Body of pancreas (tissue), 4 donors: Measurements from ENCODE around the gene TTYH1. TPM values are rescaled to one million over a fixed set of nuclear protein-coding genes. Genes with fewer than 3 reads are reported as not detected.
"Not testable (repeated sequence)": the region's sequence is repeated elsewhere in the genome, so short reads cannot be mapped to it uniquely, and the experiment has no call there.

ENCODE experiments used
- ATAC-seq: fragments of 150-250 bp; one replicate; pipeline ENCODE4 v1.9.1; 2016
- DNase-seq, 4 donors: peaks; one replicate each; pipeline ENCODE4 v3.0.0-alpha.2; 2019
- H3K27ac ChIP-seq, 4 donors: fragments of 200-600 bp; sonication (generic); 1 replicate in 3 of 4; 2 replicates in 1 of 4; pipeline versions ENCODE4 v1.5.1 to v1.6.1; 2016 to 2019; ENCODE audit warnings: mild to moderate bottlenecking in 1 of 4, mixed read lengths in 1 of 4, moderate library complexity in 1 of 4
- H3K27me3 ChIP-seq, 2 donors: fragments of 200-600 bp; sonication (generic); one replicate each; pipeline ENCODE4 v1.6.0; 2016; ENCODE audit warnings: mild to moderate bottlenecking in 1 of 2
- H3K36me3 ChIP-seq, 2 donors: fragments of 200-600 bp; sonication (generic); replicated peaks in 1 of 2; 2 replicates each; pipeline ENCODE4 v1.5.1; 2016; ENCODE audit warnings: low read depth in 2 of 2; ENCODE audit not compliant: insufficient read depth in 1 of 2
- H3K4me1 ChIP-seq: fragments of 200-600 bp; sonication (generic); one replicate; pipeline ENCODE4 v1.6.0; 2016
- H3K4me3 ChIP-seq, 2 donors: fragments of 200-600 bp; sonication (generic); 1 replicate in 1 of 2; 2 replicates in 1 of 2; pipeline ENCODE4 v1.5.1; 2016 to 2019
- H3K9me3 ChIP-seq, 3 donors: fragments of 200-600 bp; sonication (generic); 1 replicate in 2 of 3; 2 replicates in 1 of 3; pipeline ENCODE4 v1.5.1; 2016
- CTCF ChIP-seq, 7 experiments: fragments of 450-650 bp in 4 of 7; fragments of 200-600 bp in 3 of 7; sonication (generic) in 3 of 7; IDR thresholded peaks; one replicate each; pipeline ENCODE4 v1.5.1; 2016 to 2019; ENCODE audit warnings: antibody characterized with exemption in 7 of 7
- POLR2A ChIP-seq, 3 donors: fragments of 450-650 bp; IDR thresholded peaks; one replicate each; pipeline ENCODE4 v1.6.1; 2016; ENCODE audit warnings: antibody characterized with exemption in 3 of 3, mild to moderate bottlenecking in 2 of 3
- WGBS, 2 donors: methylation state at CpG; one replicate each; pipeline ENCODE4 v1.1.5; 2017; 5-methylcytosine and 5-hydroxymethylcytosine counted together
- intact Hi-C: fragments of 100-400 bp; cut with DNase I; formaldehyde crosslinking; loops from one replicate; pipeline ENCODE4 v1.15.1; 2023
- total RNA-seq, 2 donors: library from RNA; depleted of rRNA; stranded (reverse); fragments of >200 nt; gene quantifications; one replicate each; pipeline ENCODE4 v1.1.0, GENCODE V29; 2016

TTYH1 gene
- total RNA-seq, 2 donors from 2014 or later, result 20.5 to 88.7 TPM

GRCh38 chr19:54463531-54464043 is 48.3 kb downstream of the TTYH1 start, which contains the start of gene LENG9:
LENG9 (minus strand) TSS chr19:54463778; CDS start chr19:54463526, 252 bp downstream.
- peak within 1 kb of the TSS in 1 of 2 donors; percentile 20 for H3K4me3 ChIP-seq
- H3K27ac ChIP-seq, result peak within 1 kb of the TSS; percentile 97 to 100 (median 98)
- H3K4me1 ChIP-seq, result peaks cover 87% of the 10 kb centered on the region
- H3K9me3 ChIP-seq, result no peaks in the 10 kb centered on the region
- no peak for TF ChIP-seq CTCF (IDR thresholded peaks at IDR 0.05)
- TF ChIP-seq POLR2A (IDR thresholded peaks at IDR 0.05), result peak; percentile 93 to 98 (median 97)
- DNase-seq, result peak; percentile 99 to 100 (median 100)
- intact Hi-C loops, result no loop called here
- 1% methylated on average over 14 to 26 of the region's 41 CpGs for WGBS, 2 donors
- peak; percentile 65 for ATAC-seq
- no peaks in the 10 kb centered on the region for H3K27me3 ChIP-seq
- peaks cover 3 to 8% of the 10 kb centered on the region in 2 donors for H3K36me3 ChIP-seq

- H3K4me3 ChIP-seq, result peak overlapping the region in 1 of 2 donors; percentile 8
- no peaks in the 10 kb centered on the region for H3K9me3 ChIP-seq
- H3K4me1 ChIP-seq, result peaks cover 87% of the 10 kb centered on the region
- TF ChIP-seq POLR2A (IDR thresholded peaks at IDR 0.05), result no peak
- 0 to 1% methylated on average over 20 to 26 of the region's 26 CpGs for WGBS, 2 donors
- H3K27ac ChIP-seq, result peak overlapping the region; percentile 97 to 100 (median 98)
- intact Hi-C loops, result no loop called here
- no peaks in the 10 kb centered on the region for H3K27me3 ChIP-seq
- H3K36me3 ChIP-seq, result peaks cover 0 to 4% of the 10 kb centered on the region in 2 donors
- DNase-seq (peak; percentile 97 to 98 (median 98)), ATAC-seq (peak; percentile 57)
Observed at GRCh38 chr19:54464044-54464629, 48.9 kb downstream of the TTYH1 start.

GRCh38 chr19:54464630-54465425 is 49.6 kb downstream of the TTYH1 start:
- Histone ChIP-seq H3K4me3 (peak overlapping the region in 1 of 2 donors; percentile 8), H3K4me1 (peaks cover 87% of the 10 kb centered on the region), H3K36me3 (peaks cover 0 to 4% of the 10 kb centered on the region in 2 donors), H3K27ac (peak overlapping the region; percentile 97 to 100 (median 98)), H3K27me3 (no peaks in the 10 kb centered on the region), H3K9me3 (no peaks in the 10 kb centered on the region)
- TF ChIP-seq POLR2A (IDR thresholded peaks at IDR 0.05) (peak; percentile 68 to 86 (median 79)), CTCF (IDR thresholded peaks at IDR 0.05) (peak in 3 of 7 experiments; percentile 29 to 36 (median 32))
- ATAC-seq (peak; percentile 69), DNase-seq (peak; percentile 95 to 96 (median 96))
- intact Hi-C loops, result no loop called here
- 0 to 12% methylated on average over 5 to 67 of the region's 87 CpGs for WGBS, 2 donors

GRCh38 chr19:54465426-54466109 is 50.3 kb downstream of the TTYH1 start:
- ATAC-seq, result no peak
- 75 to 97% methylated on average over 15 to 43 of the region's 49 CpGs for WGBS, 2 donors
- H3K4me1 ChIP-seq, result peaks cover 88% of the 10 kb centered on the region
- intact Hi-C loops, result no loop called here
- no peak for DNase-seq
- peaks cover 0 to 4% of the 10 kb centered on the region in 2 donors for H3K36me3 ChIP-seq
- no peaks in the 10 kb centered on the region for H3K27me3 ChIP-seq
- peak overlapping the region in 3 of 4 donors; percentile 97 to 99 (median 98) for H3K27ac ChIP-seq
- TF ChIP-seq CTCF (IDR thresholded peaks at IDR 0.05) (no peak), POLR2A (IDR thresholded peaks at IDR 0.05) (no peak)
- H3K4me3 ChIP-seq, result no peak overlapping the region
- no peaks in the 10 kb centered on the region for H3K9me3 ChIP-seq

GRCh38 chr19:54466110-54466480 is 50.8 kb downstream of the TTYH1 start:
- ATAC-seq, intact Hi-C loops, H3K36me3 ChIP-seq, H3K9me3 ChIP-seq, DNase-seq, H3K4me3 ChIP-seq, H3K27me3 ChIP-seq: not testable (repeated sequence)
- Histone ChIP-seq H3K4me1 (peaks cover 88% of the 10 kb centered on the region), H3K27ac (peak overlapping the region in 3 of 4 donors; percentile 97 to 99 (median 98))
- 94 to 96% methylated on average over 14 of the region's 14 CpGs for WGBS, 2 donors
